B cell (primary cell): ENCODE measurements around the gene RMDN3. TPM values are rescaled to one million over a fixed set of nuclear protein-coding genes. Genes with fewer than 3 reads are reported as not detected.

ENCODE experiments used
- ATAC-seq: fragments of 200-7000 bp; cut with Tn5 transposase; one replicate; pipeline ENCODE4 v1.10.0; 2021; ENCODE audit warnings: low read depth, mild to moderate bottlenecking, moderate number of reproducible peaks, moderate library complexity
- CTCF ChIA-PET: fragments of 350-600 bp; sonication (Branson Sonifier 250); formaldehyde crosslinking; loops from one replicate; lab custom pipeline; 2021; ENCODE audit warnings: antibody characterized with exemption, inconsistent platforms; lab: Charles Lee
- POLR2A ChIA-PET: fragments of 350-600 bp; sonication (Branson Sonifier 250); formaldehyde crosslinking; loops from one replicate; lab custom pipeline; 2021; ENCODE audit warnings: antibody characterized with exemption; lab: Charles Lee
- DNase-seq: peaks from one replicate; pipeline ENCODE4 v3.0.0; 2013
- H2AFZ ChIP-seq: 2 replicates; pipeline ENCODE4 v1.6.1; 2012; ENCODE audit warnings: mild to moderate bottlenecking, low read depth, low read length; ENCODE audit not compliant: insufficient read depth, poor library complexity, severe bottlenecking
- H3K27ac ChIP-seq, 2 donors: 1 replicate in 1 of 2; 2 replicates in 1 of 2; pipeline ENCODE4 v1.5.1; 2012 to 2013; ENCODE audit warnings: low read length in 2 of 2, mild to moderate bottlenecking in 2 of 2, moderate library complexity in 1 of 2
- H3K27me3 ChIP-seq, 4 experiments: fragments of 200-600 bp in 1 of 4; sonication (generic) in 1 of 4; replicated peaks in 1 of 4; 1 replicate in 2 of 4; 2 replicates in 2 of 4; pipeline versions ENCODE4 v1.6.1 to v1.7.0; 2013 to 2016; ENCODE audit warnings: low read length in 3 of 4, mild to moderate bottlenecking in 2 of 4, mixed read lengths in 1 of 4, moderate library complexity in 1 of 4; ENCODE audit not compliant: insufficient read depth in 4 of 4, control insufficient read depth in 3 of 4; ENCODE audit errors: control extremely low read depth in 1 of 4
- H3K36me3 ChIP-seq, 2 experiments: replicated peaks in 1 of 2; 1 replicate in 1 of 2; 2 replicates in 1 of 2; pipeline versions ENCODE4 v1.6.1 to v1.7.1; 2013; ENCODE audit warnings: low read length in 1 of 2; ENCODE audit not compliant: insufficient read depth in 2 of 2, control insufficient read depth in 1 of 2; ENCODE audit errors: control extremely low read depth in 1 of 2, extremely low read depth in 1 of 2
- H3K4me1 ChIP-seq, 2 donors: fragments of 200-600 bp in 1 of 2; sonication (generic) in 1 of 2; 1 replicate in 1 of 2; 2 replicates in 1 of 2; pipeline versions ENCODE4 v1.5.1 to v1.6.1; 2013 to 2017; ENCODE audit warnings: low read length in 2 of 2; ENCODE audit not compliant: control insufficient read depth in 2 of 2, insufficient read depth in 2 of 2
- H3K4me2 ChIP-seq: replicated peaks from 2 replicates; pipeline ENCODE3; 2012; ENCODE audit warnings: mild to moderate bottlenecking, low read depth, low read length; ENCODE audit not compliant: poor library complexity, severe bottlenecking
- H3K4me3 ChIP-seq, 5 experiments: fragments of 200-600 bp in 1 of 5; sonication (generic) in 1 of 5; 1 replicate in 3 of 5; 2 replicates in 2 of 5; pipeline versions ENCODE4 v1.5.1 to v1.7.0; 2011 to 2016; ENCODE audit warnings: low read length in 4 of 5, mild to moderate bottlenecking in 4 of 5, low read depth in 2 of 5, control low read depth in 1 of 5, moderate library complexity in 1 of 5; ENCODE audit not compliant: insufficient read depth in 1 of 5; ENCODE audit errors: control extremely low read depth in 1 of 5, extremely low read depth in 1 of 5
- H3K79me2 ChIP-seq: fragments of 200-600 bp; sonication (generic); one replicate; pipeline ENCODE4 v1.6.0; 2016; ENCODE audit warnings: low read length; ENCODE audit not compliant: control insufficient read depth, insufficient read depth
- H3K9ac ChIP-seq: fragments of 200-600 bp; sonication (generic); 2 replicates; pipeline ENCODE4 v1.6.1; 2017; ENCODE audit warnings: mild to moderate bottlenecking, low read length, moderate library complexity
- H3K9me3 ChIP-seq, 3 donors: one replicate each; pipeline versions ENCODE4 v1.6.1 to v1.7.1; 2013; ENCODE audit warnings: low read length in 2 of 3; ENCODE audit not compliant: control insufficient read depth in 2 of 3, insufficient read depth in 1 of 3; ENCODE audit errors: control extremely low read depth in 1 of 3
- H4K20me1 ChIP-seq: 2 replicates; pipeline ENCODE4 v1.6.0; 2012; ENCODE audit warnings: mild to moderate bottlenecking, low read length; ENCODE audit not compliant: insufficient read depth, control insufficient read depth, poor library complexity, severe bottlenecking
- H3K27ac Mint-ChIP-seq: one replicate; pipeline ENCODE4 v1.8.0; 2021; ENCODE audit warnings: mixed read lengths
- H3K27me3 Mint-ChIP-seq: one replicate; pipeline ENCODE4 v1.8.0; 2021; ENCODE audit warnings: mixed read lengths
- H3K4me1 Mint-ChIP-seq: one replicate; pipeline ENCODE4 v1.8.0; 2021; ENCODE audit warnings: mixed read lengths
- H3K4me3 Mint-ChIP-seq: one replicate; pipeline ENCODE4 v1.8.0; 2021; ENCODE audit warnings: mixed read lengths
- H3K9me3 Mint-ChIP-seq: one replicate; pipeline ENCODE4 v1.8.0; 2022; ENCODE audit warnings: mixed read lengths; ENCODE audit not compliant: insufficient read depth
- CTCF ChIP-seq: fragments of 200-600 bp; IDR thresholded peaks from one replicate; pipeline ENCODE4 v1.8.0; 2022; ENCODE audit warnings: antibody characterized with exemption, mild to moderate bottlenecking
- EZH2 ChIP-seq: IDR thresholded peaks from 2 replicates; pipeline ENCODE4 v1.6.1; 2012; ENCODE audit warnings: borderline replicate concordance, low read depth, mild to moderate bottlenecking, moderate library complexity, low read length; ENCODE audit not compliant: insufficient read depth, poor library complexity, severe bottlenecking
- WGBS: methylation state at CpG from one replicate; pipeline ENCODE4 v1.1.5; 2013; ENCODE audit warnings: missing lambda C conversion rate; ENCODE audit not compliant: insufficient coverage; 5-methylcytosine and 5-hydroxymethylcytosine counted together
- intact Hi-C: fragments of 100-400 bp; cut with micrococcal nuclease; formaldehyde crosslinking; loops from one replicate; pipeline ENCODE4 v1.10.0; 2022
- polyA plus RNA-seq: library from polyadenylated mRNA; depleted of rRNA; stranded (reverse); fragments of >200 nt; gene quantifications from 2 replicates; pipeline ENCODE4 v1.2.3, GENCODE V29; 2012
- total RNA-seq, 2 donors: library from RNA; stranded (reverse); fragments of 120-200 nt in 1 of 2; gene quantifications; 1 replicate in 1 of 2; 2 replicates in 1 of 2; pipeline versions ENCODE4 v1.2.3 to v1.2.4, GENCODE V29; 2013 to 2022

Gene RMDN3
- total and polyA plus RNA-seq, 2 donors (not counting 1 experiment from before 2014, with no cell fraction given) = 12.4 to 22.1 TPM

- peak overlapping the region; percentile 42 to 78 for H3K27ac ChIP-seq
- peaks cover 54% of the 10 kb centered on the region for H3K4me1 Mint-ChIP-seq
- H3K9ac ChIP-seq = peak overlapping the region; percentile 36
- H3K4me3 ChIP-seq = peak overlapping the region in 4 of 5 experiments; percentile 15 to 52 (median 38)
- no peaks in the 10 kb centered on the region for H3K9me3 ChIP-seq
- H4K20me1 ChIP-seq = no peaks in the 10 kb centered on the region
- TF ChIP-seq CTCF (no peak), EZH2 (no peak)
- H3K4me1 ChIP-seq = peaks cover 46 to 61% of the 10 kb centered on the region in 2 donors
- H3K79me2 ChIP-seq = no peaks in the 10 kb centered on the region
- H3K27ac Mint-ChIP-seq = peak overlapping the region; percentile 95
- H2AFZ ChIP-seq = peak overlapping the region; percentile 51
- peaks cover 0 to 21% of the 10 kb centered on the region in 2 experiments for H3K36me3 ChIP-seq
- intact Hi-C loops = loop anchor here (1.0 kb wide), 5 partner anchors 13 to 126 kb away; partner anchors contain the start of genes DNAJC17, RMDN3, VPS18 and ZFYVE19
- no peaks in the 10 kb centered on the region for H3K27me3 Mint-ChIP-seq
- ChIA-PET CTCF (interaction anchor here (0.7 to 9.6 kb wide), 8 partner anchors 10 to 249 kb away, joined by 3 to 99 read pairs (median 4); no protein-coding TSS in a partner anchor), POLR2A (interaction anchor here (0.6 to 3.1 kb wide), 5 partner anchors 11 to 74 kb away, joined by 3 to 14 read pairs (median 4); partner anchors contain the start of genes RAD51 and RMDN3)
- DNase-seq (peak; percentile 61), ATAC-seq (peak; percentile 11)
- no peaks in the 10 kb centered on the region for H3K9me3 Mint-ChIP-seq
- H3K4me2 ChIP-seq = peak overlapping the region; percentile 80
- no peaks in the 10 kb centered on the region for H3K27me3 ChIP-seq
- WGBS = 40% methylated on average over 20 of the region's 21 CpGs
- H3K4me3 Mint-ChIP-seq = peak overlapping the region; percentile 88
Measured at GRCh38 chr15:40768521-40769273, 13.6 kb upstream of the RMDN3 start.
